HG03060 (cell line): ENCODE measurements around the gene MAPK9.
"Not testable (repeated sequence)": the region's sequence is repeated elsewhere in the genome, so short reads cannot be mapped to it uniquely, and the experiment has no call there.

ENCODE experiments used
- ATAC-seq: cut with Tn5 transposase; IDR thresholded peaks from one replicate; pipeline ENCODE4 v1.9.1; 2021; ENCODE audit warnings: low read depth, moderate number of reproducible peaks; ENCODE audit not compliant: unreplicated experiment

Gene MAPK9

GRCh38 chr5:180250329-180250728, 41.6 kb downstream of the MAPK9 start:
- no peak for ATAC-seq

- no peak for ATAC-seq
Observed at GRCh38 chr5:180241600-180241999, 50.3 kb downstream of the MAPK9 start.

- ATAC-seq, result no peak
Observed at GRCh38 chr5:180238631-180239030, 53.3 kb downstream of the MAPK9 start.

- no peak for ATAC-seq
Observed at GRCh38 chr5:180235846-180236245, 56.0 kb downstream of the MAPK9 start.

GRCh38 chr5:180235077-180235476, 56.8 kb downstream of the MAPK9 start:
- ATAC-seq, result no peak

- no peak for ATAC-seq
Observed at GRCh38 chr5:180234271-180234670, 57.6 kb downstream of the MAPK9 start.

- ATAC-seq, result no peak
Observed at GRCh38 chr5:180233729-180234128, 58.2 kb downstream of the MAPK9 start.

GRCh38 chr5:180230017-180230416, 61.9 kb downstream of the MAPK9 start:
- no peak for ATAC-seq

- no peak for ATAC-seq
Observed at GRCh38 chr5:180222056-180222455, 69.8 kb downstream of the MAPK9 start.

GRCh38 chr5:180217797-180218196, 74.1 kb downstream of the MAPK9 start:
- ATAC-seq, result no peak

GRCh38 chr5:180216646-180217171, 75.2 kb downstream of the MAPK9 start:
- ATAC-seq, result no peak

GRCh38 chr5:180215783-180216630, 75.9 kb downstream of the MAPK9 start:
- no peak for ATAC-seq

- no peak for ATAC-seq
Observed at GRCh38 chr5:180214870-180215770, 76.8 kb downstream of the MAPK9 start.

- ATAC-seq, result no peak
Observed at GRCh38 chr5:180213657-180214207, 78.2 kb downstream of the MAPK9 start.

GRCh38 chr5:180213256-180213600, 78.7 kb downstream of the MAPK9 start:
- ATAC-seq, result no peak

- no peak for ATAC-seq
Observed at GRCh38 chr5:180212363-180213255, 79.3 kb downstream of the MAPK9 start.

GRCh38 chr5:180211761-180212035, 80.2 kb downstream of the MAPK9 start:
- no peak for ATAC-seq

GRCh38 chr5:180210961-180211760, 80.7 kb downstream of the MAPK9 start:
- ATAC-seq, result no peak

- ATAC-seq, result not testable (repeated sequence)
Observed at GRCh38 chr5:180210077-180210476, 81.8 kb downstream of the MAPK9 start.
